Keratinocyte (primary cell): ENCODE measurements around the gene ELP5. TPM values are rescaled to one million over a fixed set of nuclear protein-coding genes. Genes with fewer than 3 reads are reported as not detected.
A peak's percentile ranks its signal among the peaks of the same experiment; 100 is the strongest.

Experiments used
- DNase-seq: peaks from one replicate; pipeline ENCODE4 v3.0.0-alpha.2; 2011; ENCODE audit warnings: low read depth, missing footprints, low spot score
- FAIRE-seq: peaks from 2 replicates; lab custom pipeline; 2011; peaks lifted over from hg19 to GRCh38; lab: Jason Lieb, UNC
- H2AFZ ChIP-seq: 2 replicates; pipeline ENCODE4 v1.6.0; 2012; ENCODE audit warnings: low read length, control low read depth, inconsistent platforms; ENCODE audit not compliant: control insufficient read depth
- H3K27ac ChIP-seq: 2 replicates; pipeline ENCODE4 v1.5.1; 2011; ENCODE audit warnings: low read length; ENCODE audit not compliant: control insufficient read depth, insufficient read depth
- H3K27me3 ChIP-seq: 3 replicates; pipeline ENCODE4 v1.6.0; 2011; ENCODE audit warnings: low read length; ENCODE audit not compliant: control insufficient read depth, insufficient read depth; ENCODE audit errors: extremely low read depth
- H3K36me3 ChIP-seq, 2 experiments: 2 replicates in 1 of 2; 3 replicates in 1 of 2; pipeline ENCODE4 v1.5.1; 2011; ENCODE audit warnings: low read length in 2 of 2, mild to moderate bottlenecking in 1 of 2; ENCODE audit not compliant: control insufficient read depth in 2 of 2, insufficient read depth in 2 of 2; ENCODE audit errors: extremely low read depth in 1 of 2
- H3K4me1 ChIP-seq: 3 replicates; pipeline ENCODE4 v1.5.1; 2011; ENCODE audit warnings: low read length; ENCODE audit not compliant: control insufficient read depth, insufficient read depth; ENCODE audit errors: extremely low read depth
- H3K4me2 ChIP-seq: 3 replicates; pipeline ENCODE4 v1.6.0; 2011; ENCODE audit warnings: low read depth, low read length; ENCODE audit not compliant: control insufficient read depth, insufficient read depth; ENCODE audit errors: extremely low read depth
- H3K4me3 ChIP-seq, 3 experiments: fragments of 200-600 bp in 1 of 3; sonication (generic) in 1 of 3; 2 replicates in 2 of 3; 3 replicates in 1 of 3; pipeline ENCODE4 v1.5.1; 2011 to 2016; ENCODE audit warnings: low read length in 3 of 3, mild to moderate bottlenecking in 3 of 3, control low read depth in 2 of 3, inconsistent platforms in 1 of 3, low read depth in 1 of 3, mixed read lengths in 1 of 3, mixed run types in 1 of 3, moderate library complexity in 1 of 3; ENCODE audit not compliant: control insufficient read depth in 2 of 3, insufficient read depth in 2 of 3; ENCODE audit errors: extremely low read depth in 1 of 3
- H3K79me2 ChIP-seq: 2 replicates; pipeline ENCODE4 v1.6.0; 2012; ENCODE audit warnings: low read length; ENCODE audit not compliant: control insufficient read depth, insufficient read depth
- H3K9ac ChIP-seq: 3 replicates; pipeline ENCODE4 v1.6.0; 2011; ENCODE audit warnings: low read length; ENCODE audit not compliant: control insufficient read depth, insufficient read depth; ENCODE audit errors: extremely low read depth
- H3K9me1 ChIP-seq: 3 replicates; pipeline ENCODE4 v1.6.0; 2011; ENCODE audit warnings: low read length; ENCODE audit not compliant: control insufficient read depth, insufficient read depth; ENCODE audit errors: extremely low read depth
- H3K9me3 ChIP-seq: 2 replicates; pipeline ENCODE4 v1.5.1; 2012; ENCODE audit warnings: low read depth, low read length; ENCODE audit not compliant: control insufficient read depth
- H4K20me1 ChIP-seq: 3 replicates; pipeline ENCODE4 v1.6.0; 2011; ENCODE audit warnings: low read length; ENCODE audit not compliant: control insufficient read depth, insufficient read depth; ENCODE audit errors: extremely low read depth
- EZH2 ChIP-seq: IDR thresholded peaks from one replicate; pipeline ENCODE4 v1.6.1; 2012; ENCODE audit warnings: inconsistent platforms, mild to moderate bottlenecking, low read length, moderate library complexity
- dilution Hi-C: fragments of 300-500 bp; cut with MboI; formaldehyde crosslinking; loops from one replicate; pipeline ENCODE4 v1.7.0; 2020; ENCODE audit warnings: low sequenced_read_pairs; ENCODE audit not compliant: extremely low pct_ligation_motif_present
- polyA plus RNA-seq, 5 experiments: library from polyadenylated mRNA; depleted of rRNA in 3 of 5; stranded (reverse) in 3 of 5; stranded (forward) in 1 of 5; unstranded in 1 of 5; fragments of >200 nt; gene quantifications; 1 replicate in 1 of 5; 2 replicates in 3 of 5; 3 replicates in 1 of 5; pipeline versions ENCODE4 v1.2.1 to v1.2.3, GENCODE V29; 2011 to 2012; ENCODE audit warnings: missing spikeins in 2 of 5, low read depth in 1 of 5, low replicate concordance in 1 of 5
- TF ChIP-seq, protein P1 (sequence below), 3 experiments: IDR thresholded peaks in 1 of 3; conservative IDR thresholded peaks in 1 of 3; optimal IDR thresholded peaks in 1 of 3; 2 replicates in 2 of 3; 3 replicates in 1 of 3; pipeline versions ENCODE3 to v1.5.1; 2011; ENCODE audit warnings: low read length in 3 of 3, mild to moderate bottlenecking in 3 of 3, moderate library complexity in 2 of 3, control low read depth in 1 of 3, inconsistent platforms in 1 of 3; ENCODE audit not compliant: insufficient read depth in 2 of 3; ENCODE audit errors: extremely low read depth in 1 of 3

The ELP5 gene
- polyA plus RNA-seq, 1 donor (not counting 4 experiments of a cell fraction or from before 2014, with no cell fraction given) = 19.4 TPM

GRCh38 chr17:7204336-7204735 is 47.7 kb upstream of the ELP5 start:
- Histone ChIP-seq H4K20me1 (no peaks in the 10 kb centered on the region), H3K4me3 (no peak overlapping the region), H3K27ac (no peak overlapping the region), H3K27me3 (no peaks in the 10 kb centered on the region), H3K9ac (peak overlapping the region; percentile 52), H3K9me3 (no peaks in the 10 kb centered on the region), H3K4me1 (peaks cover 5% of the 10 kb centered on the region), H3K36me3 (no peaks in the 10 kb centered on the region), H3K4me2 (no peak overlapping the region), H3K9me1 (no peaks in the 10 kb centered on the region), H3K79me2 (no peaks in the 10 kb centered on the region), H2AFZ (no peak overlapping the region)
- dilution Hi-C loops = no loop called here
- no peak for TF ChIP-seq EZH2
- TF ChIP-seq, protein P1, sequence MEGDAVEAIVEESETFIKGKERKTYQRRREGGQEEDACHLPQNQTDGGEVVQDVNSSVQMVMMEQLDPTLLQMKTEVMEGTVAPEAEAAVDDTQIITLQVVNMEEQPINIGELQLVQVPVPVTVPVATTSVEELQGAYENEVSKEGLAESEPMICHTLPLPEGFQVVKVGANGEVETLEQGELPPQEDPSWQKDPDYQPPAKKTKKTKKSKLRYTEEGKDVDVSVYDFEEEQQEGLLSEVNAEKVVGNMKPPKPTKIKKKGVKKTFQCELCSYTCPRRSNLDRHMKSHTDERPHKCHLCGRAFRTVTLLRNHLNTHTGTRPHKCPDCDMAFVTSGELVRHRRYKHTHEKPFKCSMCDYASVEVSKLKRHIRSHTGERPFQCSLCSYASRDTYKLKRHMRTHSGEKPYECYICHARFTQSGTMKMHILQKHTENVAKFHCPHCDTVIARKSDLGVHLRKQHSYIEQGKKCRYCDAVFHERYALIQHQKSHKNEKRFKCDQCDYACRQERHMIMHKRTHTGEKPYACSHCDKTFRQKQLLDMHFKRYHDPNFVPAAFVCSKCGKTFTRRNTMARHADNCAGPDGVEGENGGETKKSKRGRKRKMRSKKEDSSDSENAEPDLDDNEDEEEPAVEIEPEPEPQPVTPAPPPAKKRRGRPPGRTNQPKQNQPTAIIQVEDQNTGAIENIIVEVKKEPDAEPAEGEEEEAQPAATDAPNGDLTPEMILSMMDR (optimal IDR thresholded peaks at IDR 0.05 in 1 of 3, IDR thresholded peaks at IDR 0.05 in 1 of 3, conservative IDR thresholded peaks at IDR 0.05 in 1 of 3; ENCODE audit: extremely low read depth in 1 of 3, insufficient read depth in 2 of 3, low read length in 3 of 3) = no peak
- DNase-seq (no peak), FAIRE-seq (no peak)

DNA sequence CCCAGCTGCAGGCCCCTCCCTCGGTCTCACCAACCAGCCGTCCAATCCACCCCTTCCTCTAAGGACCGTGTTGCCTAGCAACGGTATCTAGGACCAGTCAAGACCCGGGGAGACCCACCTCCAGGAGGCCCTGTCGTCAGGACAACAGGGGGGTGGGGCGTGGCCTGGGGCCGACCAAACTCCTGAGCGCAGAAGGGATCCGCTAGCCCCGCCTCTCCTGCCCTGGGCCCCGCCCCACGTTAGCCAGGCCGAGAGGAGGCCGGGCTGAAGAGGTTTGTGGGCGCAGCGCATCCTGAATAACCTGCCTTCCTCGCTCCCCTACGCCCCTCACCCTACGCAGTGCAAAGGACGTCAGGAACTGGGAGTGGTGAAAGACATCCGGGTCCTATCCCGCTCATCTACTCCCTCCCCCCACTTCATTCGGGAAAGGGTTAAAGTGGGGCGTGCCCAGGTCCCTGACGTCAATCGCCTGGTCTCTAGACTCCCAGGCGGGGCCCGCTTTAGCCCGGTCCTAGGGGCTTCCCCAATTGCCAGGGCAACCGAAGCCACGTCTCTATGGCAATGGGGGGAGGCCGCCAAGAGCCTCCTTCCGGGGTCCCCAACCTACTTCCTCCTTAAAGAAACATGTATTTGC is 47.1 kb upstream of the ELP5 start:
- Histone ChIP-seq H3K4me3 (peak overlapping the region; percentile 32 to 68 (median 32)), H3K79me2 (no peaks in the 10 kb centered on the region), H3K36me3 (no peaks in the 10 kb centered on the region), H3K9ac (peak overlapping the region; percentile 52), H3K27ac (peak overlapping the region; percentile 20), H2AFZ (peak overlapping the region; percentile 84), H4K20me1 (no peaks in the 10 kb centered on the region), H3K9me1 (no peaks in the 10 kb centered on the region), H3K4me2 (peak overlapping the region; percentile 83), H3K27me3 (no peaks in the 10 kb centered on the region), H3K9me3 (no peaks in the 10 kb centered on the region), H3K4me1 (peaks cover 5% of the 10 kb centered on the region)
- FAIRE-seq (no peak), DNase-seq (no peak)
- dilution Hi-C loops = no loop called here
- TF ChIP-seq, protein P1 (optimal IDR thresholded peaks at IDR 0.05 in 1 of 3, IDR thresholded peaks at IDR 0.05 in 1 of 3, conservative IDR thresholded peaks at IDR 0.05 in 1 of 3; ENCODE audit: extremely low read depth in 1 of 3, insufficient read depth in 2 of 3, low read length in 3 of 3) = no peak
- TF ChIP-seq EZH2 = no peak
